Measurements from ENCODE around the gene HOXD3.

GRCh38 chr2:176123411-176124109 is 33.5 kb upstream of the HOXD3 start:
- TF ChIP-seq CTCF (IDR thresholded peaks at IDR 0.05) (no peak), POLR2A (IDR thresholded peaks at IDR 0.05) (no peak)

All from esophagus squamous epithelium (tissue), 4 donors.